A549 (cell line): ENCODE results near the gene IRF8. TPM values are rescaled to one million over a fixed set of nuclear protein-coding genes. Genes with fewer than 3 reads are reported as not detected.

ENCODE experiments used
- ATAC-seq, 2 experiments: fragments of 200-7000 bp in 1 of 2; fragments of >200 bp in 1 of 2; cut with Nextera tagmentation in 1 of 2; cut with Tn5 transposase in 1 of 2; 3 replicates each; pipeline versions ENCODE4 v1.8.0 to v1.9.1; 2018 to 2020; ENCODE audit warnings: mild to moderate bottlenecking in 1 of 2, moderate library complexity in 1 of 2
- CTCF ChIA-PET: fragments of 300-600 bp; sonication (Branson Sonifier 250); formaldehyde crosslinking; extraction: SDS; loops from one replicate; lab custom pipeline; 2021; ENCODE audit warnings: antibody characterized with exemption, inconsistent platforms; lab: Yijun Ruan, JAX
- POLR2A ChIA-PET: fragments of 350-600 bp; formaldehyde crosslinking; extraction: SDS; loops from one replicate; lab custom pipeline; 2021; ENCODE audit warnings: antibody characterized with exemption, inconsistent platforms; lab: Yijun Ruan, JAX
- DNase-seq, 2 experiments: peaks; one replicate each; pipeline versions ENCODE4 v3.0.0 to v3.0.0-alpha.2; 2011 to 2016; ENCODE audit warnings: low read depth in 1 of 2, low spot score in 1 of 2
- FAIRE-seq: peaks from 2 replicates; lab custom pipeline; 2011; peaks lifted over from hg19 to GRCh38; lab: Jason Lieb, UNC
- H3K27ac ChIP-seq, 2 experiments: fragments of >200 bp; sonication (Bioruptor Twin); formaldehyde crosslinking; 3 replicates each; pipeline ENCODE4 v1.5.1; 2016 to 2017
- H3K4me1 ChIP-seq: fragments of >200 bp; sonication (Bioruptor Twin); formaldehyde crosslinking; 3 replicates; pipeline ENCODE4 v1.6.1; 2016
- H3K4me2 ChIP-seq: fragments of >200 bp; sonication (Bioruptor Twin); formaldehyde crosslinking; 3 replicates; pipeline ENCODE4 v1.6.1; 2016
- H3K4me3 ChIP-seq: fragments of >200 bp; sonication (Bioruptor Twin); formaldehyde crosslinking; 3 replicates; pipeline ENCODE4 v1.5.1; 2016
- H3K9me3 ChIP-seq: fragments of >200 bp; sonication (Bioruptor Twin); formaldehyde crosslinking; 3 replicates; pipeline ENCODE4 v1.6.1; 2016
- BCL3 ChIP-seq: fragments of >200 bp; sonication (Bioruptor Twin); formaldehyde crosslinking; IDR thresholded peaks from 3 replicates; pipeline ENCODE4 v1.6.1; 2016
- BHLHE40 ChIP-seq: IDR thresholded peaks from 2 replicates; pipeline ENCODE4 v1.6.1; 2012; ENCODE audit warnings: low read depth, low read length, inconsistent platforms
- CTCF ChIP-seq: fragments of >200 bp; sonication (Bioruptor Twin); formaldehyde crosslinking; IDR thresholded peaks from 3 replicates; pipeline ENCODE4 v1.5.1; 2016
- FOSL2 ChIP-seq, 2 experiments: fragments of 450-650 bp in 1 of 2; fragments of >200 bp in 1 of 2; sonication (Bioruptor Twin) in 1 of 2; formaldehyde crosslinking; IDR thresholded peaks; 2 replicates each; pipeline versions ENCODE4 v1.5.0 to v1.6.1; 2016 to 2020; ENCODE audit warnings: mild to moderate bottlenecking in 1 of 2, moderate library complexity in 1 of 2
- HES2 ChIP-seq: fragments of >200 bp; sonication (Bioruptor Twin); formaldehyde crosslinking; IDR thresholded peaks from 2 replicates; pipeline ENCODE4 v1.6.1; 2016
- HEYL ChIP-seq: fragments of 250-450 bp; sonication (Bioruptor Pico); IDR thresholded peaks from 2 replicates; pipeline ENCODE4 v1.8.0; 2021; ENCODE audit warnings: mild to moderate bottlenecking, moderate library complexity
- HMGXB4 ChIP-seq: fragments of 250-450 bp; sonication (Bioruptor Pico); IDR thresholded peaks from 2 replicates; pipeline ENCODE4 v1.5.0; 2021; ENCODE audit warnings: mild to moderate bottlenecking, moderate library complexity, borderline replicate concordance
- KDM5A ChIP-seq: fragments of 200-600 bp; sonication (generic); IDR thresholded peaks from 2 replicates; pipeline ENCODE4 v1.6.1; 2016; ENCODE audit warnings: antibody characterized with exemption, mild to moderate bottlenecking
- MAX ChIP-seq: IDR thresholded peaks from 2 replicates; pipeline ENCODE4 v1.6.1; 2012
- MAZ ChIP-seq: fragments of 150-350 bp; IDR thresholded peaks from 2 replicates; pipeline ENCODE4 v1.6.1; 2014; ENCODE audit warnings: antibody characterized with exemption, low read depth, low read length, borderline replicate concordance
- MYC ChIP-seq: IDR thresholded peaks from 2 replicates; pipeline ENCODE4 v1.6.1; 2012; ENCODE audit warnings: mild to moderate bottlenecking, inconsistent platforms, low read length, improper control_type of control experiment, borderline replicate concordance
- PBX3 ChIP-seq: IDR thresholded peaks from 2 replicates; pipeline ENCODE4 v1.6.1; 2012
- POLR2A ChIP-seq: IDR thresholded peaks from 2 replicates; pipeline ENCODE4 v1.6.1; 2012; ENCODE audit warnings: mild to moderate bottlenecking, low read length
- RAD21 ChIP-seq, 2 experiments: fragments of >200 bp in 1 of 2; sonication (Bioruptor Twin) in 1 of 2; formaldehyde crosslinking in 1 of 2; IDR thresholded peaks in 1 of 2; conservative IDR thresholded peaks in 1 of 2; 2 replicates in 1 of 2; 3 replicates in 1 of 2; pipeline ENCODE4 v1.6.1; 2012 to 2018; ENCODE audit warnings: inconsistent platforms in 1 of 2
- RARB ChIP-seq: fragments of 250-450 bp; sonication (Bioruptor Pico); IDR thresholded peaks from 2 replicates; pipeline ENCODE4 v1.8.0; 2021; ENCODE audit warnings: mild to moderate bottlenecking, moderate library complexity
- RCOR1 ChIP-seq: fragments of 150-350 bp; IDR thresholded peaks from 2 replicates; pipeline ENCODE4 v1.6.1; 2014; ENCODE audit warnings: antibody characterized with exemption, low read length, low read depth
- SREBF2 ChIP-seq: fragments of 450-650 bp; IDR thresholded peaks from 2 replicates; pipeline ENCODE4 v1.6.1; 2014; ENCODE audit warnings: mild to moderate bottlenecking, moderate library complexity
- ZFP36 ChIP-seq: fragments of 450-650 bp; IDR thresholded peaks from 2 replicates; pipeline ENCODE4 v1.6.1; 2014; ENCODE audit warnings: borderline replicate concordance; ENCODE audit not compliant: partially characterized antibody
- ZNF302 ChIP-seq: fragments of 250-450 bp; sonication (Bioruptor Pico); IDR thresholded peaks from 2 replicates; pipeline ENCODE4 v1.9.0; 2021; ENCODE audit warnings: inconsistent platforms, mild to moderate bottlenecking, moderate library complexity
- ZSCAN20 ChIP-seq: fragments of 250-450 bp; sonication (Bioruptor Pico); IDR thresholded peaks from 2 replicates; pipeline ENCODE4 v1.8.0; 2022; ENCODE audit warnings: mild to moderate bottlenecking, moderate library complexity
- WGBS: methylation state at CpG from one replicate; pipeline ENCODE4 v1.1.6; 2017; ENCODE audit errors: missing lambda C conversion rate; 5-methylcytosine and 5-hydroxymethylcytosine counted together
- polyA plus RNA-seq, 4 experiments: library from polyadenylated mRNA; depleted of rRNA in 3 of 4; stranded (reverse); fragments of >200 nt; fragmentation: RNase III in 1 of 4; extraction: RNeasy Plus Mini Kit Qiagen cat#74134 plus additional on column Dnase treatment in 1 of 4; gene quantifications; 2 replicates in 3 of 4; 3 replicates in 1 of 4; pipeline ENCODE4 v1.2.3, GENCODE V29; 2011 to 2017

The IRF8 gene
- polyA plus RNA-seq, 2 of the 4 experiments (the other 2 are of a cell fraction), result 0.16 to 0.18 TPM

- no peak for TF ChIP-seq HMGXB4 (CRISPR knock-in tag)
These were observed 44.0 kb upstream of the IRF8 start (continued) for GRCh38 chr16:85854935-85855334.

- Histone ChIP-seq H3K4me1 (no peaks in the 10 kb centered on the region), H3K27ac (no peak overlapping the region), H3K4me2 (no peak overlapping the region), H3K9me3 (peaks cover 2% of the 10 kb centered on the region; the same call in 1 of the 3 replicates)
- POLR2A ChIA-PET, result no interaction called here
- 29% methylated on average over 5 of the region's 6 CpGs for WGBS
- DNase-seq (no peak), ATAC-seq (no peak)
- TF ChIP-seq PBX3 (no peak), HES2 (no peak), ZFP36 (no peak), ZNF302 (CRISPR knock-in tag) (no peak), ZSCAN20 (CRISPR knock-in tag) (no peak)
- TF ChIP-seq, all 56 proteins: peak for 0
- H3K4me3 ChIP-seq, result no peak overlapping the region
- FAIRE-seq, result no peak
- CTCF ChIA-PET, result interaction anchor here (1.3 kb wide), 1 partner anchor 11 kb away, joined by 4 read pairs; no protein-coding TSS in a partner anchor
These were observed 42.9 kb upstream of the IRF8 start for GRCh38 chr16:85856079-85856478.

- WGBS, result 37% methylated on average over 5 of the region's 5 CpGs
- H3K27ac ChIP-seq, result no peak overlapping the region
- CTCF ChIA-PET, result interaction anchor here (1.8 kb wide), 1 partner anchor 35 kb away, joined by 7 read pairs; no protein-coding TSS in a partner anchor
- H3K4me1 ChIP-seq, result no peaks in the 10 kb centered on the region
- H3K4me3 ChIP-seq, result no peak overlapping the region
- FAIRE-seq (no peak), DNase-seq (no peak), ATAC-seq (no peak)
- POLR2A ChIA-PET, result no interaction called here
- peaks cover 2% of the 10 kb centered on the region; the same call in 1 of the 3 replicates for H3K9me3 ChIP-seq
- TF ChIP-seq BHLHE40 (no peak), MYC (no peak), PBX3 (no peak), RARB (CRISPR knock-in tag) (no peak), HES2 (no peak), KDM5A (no peak), HMGXB4 (CRISPR knock-in tag) (no peak), POLR2A (no peak), MAZ (no peak), CTCF (no peak), MAX (no peak), FOSL2 (IDR thresholded peaks at IDR 0.05) (no peak), FOSL2 (CRISPR knock-in tag; IDR thresholded peaks at IDR 0.05) (no peak), RCOR1 (no peak), HEYL (CRISPR knock-in tag) (no peak), ZFP36 (no peak), RAD21 (conservative IDR thresholded peaks at IDR 0.05 in 1 of 2, IDR thresholded peaks at IDR 0.05 in 1 of 2) (no peak), BCL3 (no peak), SREBF2 (no peak)
- TF ChIP-seq, all 56 proteins: peak for 0
- H3K4me2 ChIP-seq, result no peak overlapping the region
These were observed 42.4 kb upstream of the IRF8 start for GRCh38 chr16:85856585-85856984.
